ENCODE data around the gene TENM4.
A peak's percentile ranks its signal among the peaks of the same experiment; 100 is the strongest.

The TENM4 gene

DNA sequence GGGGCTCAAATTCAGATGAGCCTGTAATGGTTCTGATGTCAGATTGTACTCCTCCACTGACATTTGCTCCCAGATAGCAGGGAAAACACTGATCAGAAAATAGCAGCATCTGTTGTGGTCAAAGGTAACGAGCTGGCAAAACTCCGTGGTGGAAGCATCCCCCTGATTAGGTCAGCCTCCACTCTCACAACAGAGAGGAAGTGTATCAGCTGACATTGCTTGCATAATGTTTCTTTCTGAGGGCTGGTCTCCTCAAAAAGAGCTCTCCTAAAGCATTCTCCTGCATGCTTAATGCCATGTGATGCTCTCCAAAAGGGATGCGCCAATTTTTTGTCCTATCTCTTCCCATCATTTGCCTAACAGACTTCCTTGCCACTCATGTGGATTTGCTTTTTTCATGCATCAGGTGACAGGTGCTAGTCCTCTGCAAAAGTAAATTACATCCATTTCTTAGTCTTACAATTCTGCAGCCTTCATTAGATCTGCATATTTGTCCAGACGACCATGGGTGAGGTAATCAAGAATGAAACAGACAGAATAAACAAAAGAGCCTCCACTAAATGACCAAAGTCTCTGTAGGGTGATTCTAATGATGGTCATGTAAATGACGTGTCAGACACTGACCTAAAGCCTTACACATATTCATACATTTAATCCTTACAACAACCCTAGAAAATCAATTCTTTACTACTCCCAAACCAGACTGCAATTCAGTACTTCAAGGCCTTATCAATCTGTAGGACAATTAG lies 6.4 kb upstream of the TENM4 start:
- DNase-seq (ENCODE audit: low spot score), result no peak

DNA sequence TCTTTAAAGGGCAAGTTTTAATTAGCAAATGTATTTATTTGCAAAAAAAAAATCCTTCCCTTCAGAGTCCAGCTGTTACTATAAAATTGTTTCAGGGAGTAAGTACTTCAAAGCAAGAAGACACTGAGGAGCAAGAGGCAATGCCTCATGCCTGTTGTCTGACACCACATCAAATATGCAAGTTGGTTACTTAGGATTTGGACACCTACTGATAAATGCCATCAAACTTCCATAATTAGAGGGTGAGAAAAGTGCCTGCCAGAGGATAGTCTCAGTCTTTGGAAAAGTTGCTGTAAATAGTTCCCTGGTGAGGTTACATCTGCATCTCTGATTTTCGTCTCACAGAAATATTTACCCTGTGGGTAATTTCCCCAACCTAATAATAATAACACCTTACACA lies 4.1 kb upstream of the TENM4 start:
- DNase-seq (ENCODE audit: low spot score), result no peak

DNA sequence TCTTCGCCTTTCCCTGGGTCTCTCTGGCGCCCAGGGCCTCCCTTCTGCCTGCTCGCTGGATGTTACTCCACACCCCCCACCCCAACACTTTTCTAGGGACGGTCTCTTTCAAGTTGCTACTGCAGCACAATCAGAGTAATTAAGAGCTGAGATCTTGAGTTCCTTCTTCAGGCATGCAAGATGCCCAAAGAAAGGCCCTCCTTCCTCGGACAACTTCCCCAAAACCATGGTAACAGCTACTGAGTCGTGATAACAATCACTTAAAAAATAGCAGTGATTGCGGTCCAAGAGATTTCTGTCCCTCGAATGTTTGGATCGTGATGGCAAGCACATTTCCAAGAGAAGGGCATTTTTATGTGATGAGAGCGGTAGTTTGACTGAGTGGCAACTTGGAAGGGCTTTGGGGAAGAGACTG lies 638 bp upstream of the TENM4 start:
- peak; percentile 20 for DNase-seq (ENCODE audit: low spot score)

DNA sequence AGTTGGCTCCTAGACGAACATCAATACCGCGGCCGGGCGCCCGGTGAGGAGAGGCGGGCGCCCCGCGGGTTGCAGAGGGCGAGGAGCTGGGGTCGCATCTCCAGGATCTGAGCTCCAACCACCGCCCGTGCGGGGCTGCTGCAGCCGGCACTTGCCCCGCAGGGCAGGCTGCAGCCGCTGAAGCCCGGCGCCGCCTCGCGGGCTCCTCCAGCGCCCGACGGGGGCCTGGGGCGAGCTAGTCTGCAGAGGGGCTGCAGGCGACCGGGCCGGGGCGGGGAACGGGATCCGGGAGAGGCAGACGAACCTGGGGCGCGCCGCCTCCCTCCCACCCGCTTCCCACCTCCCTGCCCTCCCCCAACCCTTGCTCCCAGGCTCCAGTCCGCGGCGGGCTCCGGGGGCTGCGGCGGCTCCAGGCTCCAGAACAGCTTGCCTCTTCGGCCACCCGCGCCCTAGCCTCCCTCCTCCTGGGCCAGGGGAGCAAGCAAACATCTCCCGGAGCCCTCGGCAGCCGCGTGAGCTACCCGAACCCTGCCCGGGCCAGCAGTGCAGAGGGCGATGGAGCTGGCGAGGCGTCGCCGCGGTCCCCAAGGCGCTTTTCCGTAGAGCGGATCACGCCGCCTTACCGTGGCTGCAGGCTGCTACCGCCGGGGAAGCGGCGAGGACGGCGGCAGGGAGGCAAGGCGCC lies 802 bp downstream of the TENM4 start:
- no peak for DNase-seq (ENCODE audit: low spot score)

DNA sequence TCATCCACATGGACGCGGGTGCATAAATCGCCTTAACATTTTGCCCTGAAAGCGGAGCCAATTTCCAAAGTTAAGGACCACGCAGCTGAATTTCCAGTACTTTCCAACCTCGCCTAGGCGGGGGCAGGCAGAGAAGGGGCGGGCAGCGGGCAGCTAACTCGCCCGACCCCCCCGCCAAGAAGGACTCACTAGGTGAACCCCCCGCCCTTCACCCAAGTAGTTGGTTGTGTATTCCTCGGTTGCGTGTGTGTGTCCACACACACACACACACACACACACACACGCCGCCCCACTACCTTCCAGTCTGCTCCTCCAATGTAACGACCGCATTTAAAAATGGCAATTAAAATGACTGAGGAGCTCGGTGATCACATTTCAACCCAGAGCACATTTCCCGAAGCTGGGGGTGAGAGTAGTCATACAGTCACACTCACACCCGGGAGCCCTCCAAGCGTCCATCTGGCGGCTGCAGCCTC lies 1.4 kb downstream of the TENM4 start:
- peak; percentile 29 for DNase-seq (ENCODE audit: low spot score)

DNA sequence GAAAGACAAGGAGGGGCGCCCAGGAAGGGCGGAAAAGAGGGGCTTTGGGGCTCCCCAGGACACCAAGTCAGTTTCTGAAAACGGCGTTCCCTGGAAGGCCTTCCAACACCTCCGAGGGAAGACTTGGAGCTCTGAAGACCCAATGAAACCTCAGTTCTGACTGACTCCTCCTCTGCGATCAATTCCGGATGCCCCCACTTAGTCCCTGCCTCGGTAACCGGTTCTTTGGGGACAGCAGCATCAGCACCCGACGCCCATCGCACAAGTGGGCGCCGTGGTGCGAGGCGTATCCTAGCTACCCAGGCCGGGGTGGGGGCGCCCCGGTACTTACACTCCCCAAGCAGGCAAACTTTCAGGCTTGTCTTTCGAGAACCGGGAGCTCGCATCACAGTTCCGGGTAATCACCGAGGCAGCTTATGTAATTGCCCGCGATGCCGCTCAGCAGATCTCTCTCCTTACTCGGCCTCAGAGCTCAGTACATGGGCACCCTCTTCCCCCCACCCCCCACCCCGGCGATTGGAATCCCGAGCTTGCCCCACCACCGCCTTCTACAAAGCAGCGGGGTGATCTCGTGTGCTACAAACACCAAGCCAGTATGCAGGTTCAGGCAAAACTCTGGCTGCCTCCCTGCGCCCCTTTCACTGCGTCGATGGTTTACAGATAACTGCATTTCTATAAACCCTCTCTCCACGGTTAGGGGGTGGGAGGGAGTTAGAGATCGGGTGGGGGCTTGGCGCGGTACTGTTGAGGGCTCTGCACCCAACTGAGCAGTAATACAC lies 2.0 kb downstream of the TENM4 start:
- DNase-seq (ENCODE audit: low spot score), result peak; percentile 24

DNA sequence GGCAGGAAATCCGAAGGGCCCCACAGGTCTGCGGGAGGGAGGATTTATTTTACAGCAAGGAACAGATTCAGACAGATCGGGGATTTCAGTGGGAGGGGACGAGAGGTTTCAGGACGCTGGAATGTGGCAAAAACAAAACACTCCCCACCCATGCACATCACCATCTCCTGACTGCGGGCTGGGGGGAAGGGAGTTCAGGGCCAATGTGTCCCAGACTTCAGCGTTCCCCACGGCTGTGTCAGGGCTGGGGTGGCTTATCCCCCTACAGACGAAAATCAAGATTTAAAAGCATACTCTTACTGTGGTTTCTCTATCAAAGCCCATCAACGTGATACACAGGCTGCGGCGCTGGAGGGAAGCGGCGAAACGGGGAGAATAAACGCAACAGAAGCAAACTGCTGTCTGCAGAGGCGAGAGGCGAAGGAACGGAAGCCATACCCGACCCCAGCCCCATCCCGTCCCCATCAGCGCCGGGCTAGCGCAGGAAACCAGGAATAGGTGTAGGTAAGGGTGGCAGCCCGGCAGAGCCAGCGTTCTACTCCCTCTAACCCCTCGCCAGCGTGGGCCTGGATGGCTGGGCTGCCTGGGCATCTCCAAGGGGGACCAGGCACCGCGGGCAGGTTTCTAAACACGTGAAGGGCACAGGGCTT lies 2.7 kb downstream of the TENM4 start:
- peak; percentile 53 for DNase-seq (ENCODE audit: low spot score)

DNA sequence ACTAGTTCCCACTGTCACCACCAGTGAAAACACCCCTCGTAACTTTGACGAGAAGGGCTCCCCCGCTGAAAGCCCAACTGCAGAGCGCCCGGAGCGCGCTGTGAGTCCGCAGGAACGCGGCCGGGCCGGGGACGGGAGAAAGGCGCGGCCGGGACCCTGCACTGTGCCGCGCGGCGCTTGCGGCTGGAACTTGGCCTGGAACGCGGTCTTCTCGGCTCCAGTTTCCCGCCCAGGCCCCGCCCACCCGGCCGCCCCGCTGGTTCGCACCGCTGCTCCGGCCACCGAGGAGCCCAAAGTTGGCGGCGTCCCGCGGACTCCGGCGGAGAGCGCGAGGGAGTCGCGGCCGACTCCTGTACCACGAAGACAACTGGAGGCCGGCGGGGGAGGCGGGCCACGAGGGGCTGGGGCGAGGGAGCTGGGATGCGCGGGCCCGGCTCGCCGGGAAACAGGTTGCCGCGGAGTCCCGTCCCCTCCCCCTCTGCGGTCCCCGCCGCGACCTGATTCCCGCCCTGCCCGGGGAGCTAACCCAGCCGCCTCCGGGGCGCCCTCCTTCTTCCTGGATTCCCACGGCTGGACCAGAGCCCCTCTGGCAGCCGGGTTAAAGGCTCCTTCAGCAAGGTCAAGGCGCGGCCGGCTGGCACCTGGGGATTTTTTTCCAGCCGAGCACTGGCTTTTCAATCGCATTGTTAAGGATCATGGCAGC lies 3.4 kb downstream of the TENM4 start:
- DNase-seq (ENCODE audit: low spot score), result peak; percentile 62

DNA sequence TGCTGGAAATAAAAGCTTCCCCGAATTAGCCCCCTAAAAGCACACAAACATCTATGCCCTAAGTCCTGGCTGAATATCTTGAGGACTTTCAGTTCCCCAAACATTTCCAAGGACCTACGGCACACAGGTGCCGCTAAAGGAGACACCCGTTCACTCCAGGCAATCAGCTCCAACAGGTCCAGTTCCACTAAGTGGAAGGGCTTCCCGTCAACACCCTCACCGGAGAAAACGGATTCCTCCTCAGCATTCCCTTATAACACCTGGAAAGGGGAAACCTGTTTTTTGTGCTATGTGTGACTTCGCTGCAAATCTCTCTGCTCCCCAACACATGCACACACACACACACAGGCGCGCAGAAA lies 3.9 kb downstream of the TENM4 start:
- no peak for DNase-seq (ENCODE audit: low spot score)

DNA sequence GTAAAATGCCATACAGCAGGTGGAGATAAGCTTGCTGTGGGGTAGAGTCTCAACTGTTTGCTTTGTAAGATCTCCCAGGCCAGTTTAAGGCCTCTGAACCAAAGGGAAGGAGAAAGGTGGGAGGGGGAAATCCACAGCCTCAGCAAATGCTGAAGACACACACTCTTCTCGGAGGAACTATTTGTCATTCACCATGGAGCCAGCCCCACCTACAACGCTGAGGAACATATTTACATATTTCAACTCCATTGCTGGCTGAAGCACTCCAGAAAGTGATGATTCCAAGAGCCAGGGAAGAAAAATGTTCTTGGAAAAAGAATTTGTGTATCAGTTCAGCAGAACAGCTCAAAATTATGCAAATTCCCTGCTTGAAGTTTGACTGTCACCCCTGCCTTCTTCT lies 6.5 kb downstream of the TENM4 start:
- no peak for DNase-seq (ENCODE audit: low spot score)

DNA sequence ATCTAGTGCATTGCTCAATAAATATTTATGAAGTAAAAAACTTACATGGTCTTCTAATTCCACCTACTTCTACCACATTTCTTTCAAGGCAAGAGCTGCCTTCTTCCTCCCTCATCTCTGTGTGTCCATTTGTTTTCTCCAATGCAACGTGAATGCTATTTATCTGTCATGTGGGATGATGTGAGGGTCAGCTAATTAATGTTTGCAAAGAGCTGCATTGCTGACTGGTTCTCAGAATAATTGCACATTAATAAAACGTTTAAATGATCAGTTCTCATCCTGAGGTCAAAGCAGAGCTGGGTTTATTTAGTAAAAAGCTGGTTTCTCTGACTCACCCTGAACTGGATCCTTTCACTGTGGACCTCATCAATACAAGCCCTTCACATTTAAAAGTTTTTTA lies 8.7 kb downstream of the TENM4 start:
- no peak for DNase-seq (ENCODE audit: low spot score)

DNA sequence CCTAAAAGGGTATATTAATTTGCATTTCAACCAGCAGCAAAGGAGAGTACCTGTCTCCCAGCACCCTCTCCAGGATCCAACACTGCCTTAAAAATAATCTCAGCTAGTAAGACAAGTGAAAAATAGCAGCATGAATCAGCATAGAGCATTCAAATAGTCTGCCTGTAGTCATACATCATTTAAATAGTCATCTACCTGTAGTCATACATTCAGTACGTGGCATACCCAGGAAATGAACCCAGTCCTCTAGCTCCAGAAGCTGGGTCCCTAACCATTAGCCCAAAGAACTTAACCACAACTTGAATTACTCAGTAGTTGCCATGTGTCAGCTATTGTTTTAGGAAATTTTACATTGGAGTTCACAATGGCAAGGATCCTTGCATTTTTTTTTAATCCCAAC lies 9.3 kb downstream of the TENM4 start:
- DNase-seq (ENCODE audit: low spot score), result no peak

DNA sequence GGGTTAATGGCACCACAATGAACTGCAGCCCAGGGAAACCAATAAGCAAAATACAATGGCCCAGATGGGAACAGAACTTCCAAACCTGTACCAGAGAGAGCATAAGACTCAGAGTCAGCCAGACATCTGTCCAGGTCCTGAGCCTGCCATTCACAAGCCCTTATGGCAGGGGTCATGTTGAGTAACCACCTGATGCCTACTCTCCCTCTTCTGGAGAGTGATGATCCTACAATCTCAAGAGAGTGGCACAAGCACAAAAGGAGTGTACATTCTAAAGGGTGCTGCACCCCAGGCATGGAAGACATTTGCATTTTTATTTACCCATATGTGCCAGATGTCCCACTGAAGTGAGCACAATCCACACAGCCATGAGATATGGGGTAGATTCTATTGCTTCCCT lies 10.6 kb downstream of the TENM4 start:
- DNase-seq (ENCODE audit: low spot score), result no peak

DNA sequence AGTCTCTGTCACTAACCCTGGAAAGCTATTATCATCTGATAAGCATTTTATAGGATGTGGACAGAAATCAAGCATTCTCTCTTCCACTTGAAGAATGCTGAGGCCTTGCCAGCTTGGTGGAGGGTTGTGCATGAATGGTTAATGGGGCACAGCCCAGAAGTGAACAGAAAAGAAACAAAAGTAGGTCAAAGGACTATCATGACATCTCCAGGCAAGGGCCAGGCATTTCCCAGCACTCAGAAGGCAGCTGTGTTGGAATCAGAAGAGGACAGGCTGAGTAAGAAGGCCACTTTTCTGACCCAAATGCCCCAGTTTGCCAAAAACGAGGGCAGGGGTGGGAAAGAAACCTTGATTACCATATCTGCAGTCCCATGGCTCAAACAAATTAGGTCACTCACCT lies 12.4 kb downstream of the TENM4 start:
- DNase-seq (ENCODE audit: low spot score), result no peak

DNA sequence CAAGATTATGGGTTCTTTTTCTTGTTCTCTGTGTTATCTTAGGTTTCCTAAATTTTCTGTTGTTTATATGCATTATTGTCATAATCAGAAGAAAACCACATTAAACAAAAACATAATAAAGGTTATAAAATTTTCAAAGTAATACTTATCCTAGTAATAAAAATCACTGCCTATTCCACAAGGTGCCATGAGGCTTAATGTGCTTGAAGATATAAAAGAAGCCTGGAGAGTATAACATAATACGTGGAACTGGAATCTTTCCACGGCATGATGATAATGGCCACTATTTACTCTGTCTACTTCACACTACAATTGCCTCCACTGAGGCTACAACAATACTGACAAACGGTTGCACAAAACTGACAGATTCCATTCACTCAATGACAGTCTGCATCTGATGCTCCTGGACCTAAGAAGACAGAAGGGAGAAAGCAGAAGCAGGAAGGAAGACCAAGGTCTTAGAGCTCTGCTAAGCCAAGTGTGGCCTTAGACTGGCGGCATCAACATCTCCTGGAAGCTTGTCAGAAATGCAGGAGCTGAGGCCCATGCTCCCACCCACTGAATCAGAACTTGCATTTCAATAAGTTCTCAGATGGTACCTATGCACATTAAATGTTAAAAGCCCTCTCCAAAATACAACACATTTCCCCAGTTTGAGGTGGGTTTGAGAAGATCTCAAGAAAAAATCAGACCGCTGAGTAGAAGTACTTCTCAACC lies 13.1 kb downstream of the TENM4 start:
- no peak for DNase-seq (ENCODE audit: low spot score)

DNA sequence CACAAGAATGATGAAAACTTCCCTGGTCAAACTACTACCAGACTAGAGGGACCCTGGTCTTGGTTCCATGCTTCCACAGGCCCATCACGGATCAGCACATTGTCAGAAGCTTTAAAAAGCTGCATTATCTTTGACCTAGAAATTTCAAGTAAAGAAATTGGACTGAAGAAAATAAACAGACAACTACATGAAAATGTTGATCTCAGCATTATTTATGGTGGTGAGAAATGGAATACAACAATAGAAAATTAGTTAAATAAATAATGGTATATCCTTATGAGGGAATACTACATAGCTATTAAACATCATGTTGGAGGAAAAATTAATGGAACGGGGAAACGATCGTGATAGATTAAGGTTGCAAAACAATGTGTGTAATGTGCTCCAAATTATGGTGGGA lies 13.7 kb downstream of the TENM4 start:
- DNase-seq (ENCODE audit: low spot score), result no peak

DNA sequence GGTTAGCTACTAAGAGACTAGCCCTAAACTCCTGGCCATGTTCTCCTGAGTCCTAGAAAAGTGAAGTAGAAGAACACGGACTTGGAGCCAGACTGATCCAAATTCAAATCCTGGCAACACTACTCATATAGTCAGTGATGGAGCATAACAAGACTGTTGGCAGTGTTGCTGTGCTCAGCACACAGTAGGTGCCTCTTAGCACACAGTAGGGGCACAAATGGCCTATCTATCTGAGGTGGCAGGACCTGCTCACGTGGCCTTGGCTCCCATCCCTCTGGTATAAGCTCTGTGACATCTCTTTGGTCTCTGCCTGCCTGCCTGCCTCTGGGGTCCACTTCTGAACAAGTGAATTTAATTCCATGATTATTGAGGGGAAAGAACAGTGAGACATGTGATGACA lies 15.4 kb downstream of the TENM4 start:
- DNase-seq (ENCODE audit: low spot score), result no peak

DNA sequence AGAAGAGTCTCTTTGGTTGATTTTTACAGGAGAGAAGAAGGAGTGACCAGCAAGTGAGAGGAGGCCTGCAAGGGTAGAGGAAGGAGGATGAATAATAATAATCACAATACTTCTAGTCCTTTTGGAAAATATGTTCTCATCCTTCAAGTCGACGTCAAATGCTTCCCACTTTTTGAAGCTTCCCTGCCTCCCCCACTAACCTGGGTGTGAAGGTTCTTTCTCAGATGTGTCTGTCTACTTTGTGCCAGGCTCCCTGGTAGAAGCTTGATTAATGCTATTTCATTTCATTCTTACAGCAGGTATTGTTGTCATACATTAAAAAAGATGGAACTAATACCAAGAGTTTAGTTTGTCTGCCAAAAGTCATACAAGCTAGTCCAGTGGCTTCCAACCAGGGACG lies 17.1 kb downstream of the TENM4 start:
- no peak for DNase-seq (ENCODE audit: low spot score)

DNA sequence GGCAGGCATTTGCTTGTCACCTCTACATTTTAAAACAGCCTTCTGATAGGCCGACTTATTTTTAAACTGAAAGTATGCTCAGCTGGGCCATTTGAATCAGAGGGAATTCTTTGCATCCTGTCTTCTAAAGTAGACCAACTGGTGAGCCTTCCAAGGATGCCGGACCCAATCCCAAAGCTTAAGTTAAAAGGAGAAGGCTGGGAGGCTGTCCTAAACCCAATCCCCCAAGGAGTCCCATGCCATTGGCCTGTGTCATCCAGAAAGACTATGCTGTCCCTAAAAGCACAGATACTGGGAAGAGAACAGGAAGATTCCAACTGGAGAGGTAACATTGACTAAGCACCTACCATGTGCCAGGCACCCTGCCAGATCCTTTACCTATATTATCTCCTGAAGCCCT lies 18.0 kb downstream of the TENM4 start:
- peak; percentile 8 for DNase-seq (ENCODE audit: low spot score)

DNA sequence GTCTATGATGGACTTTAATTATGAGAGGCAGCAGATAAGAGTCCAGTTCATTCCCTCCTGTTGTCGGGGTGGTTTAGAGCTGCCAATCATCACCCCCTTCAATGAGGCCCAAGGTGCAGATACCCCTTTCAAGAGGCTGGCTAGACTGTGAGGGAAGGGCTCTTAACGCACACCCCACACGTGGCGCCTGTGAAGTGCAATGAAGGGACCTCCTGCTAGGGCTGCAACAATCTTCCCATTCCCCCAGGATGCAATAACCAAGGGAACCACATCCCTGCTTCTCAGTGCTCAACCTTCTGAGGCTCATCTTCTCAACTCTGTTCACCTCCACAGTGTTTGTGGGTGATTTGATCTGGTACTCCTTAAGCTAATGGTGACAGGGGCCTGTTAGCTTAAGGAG lies 19.0 kb downstream of the TENM4 start:
- DNase-seq (ENCODE audit: low spot score), result no peak

DNA sequence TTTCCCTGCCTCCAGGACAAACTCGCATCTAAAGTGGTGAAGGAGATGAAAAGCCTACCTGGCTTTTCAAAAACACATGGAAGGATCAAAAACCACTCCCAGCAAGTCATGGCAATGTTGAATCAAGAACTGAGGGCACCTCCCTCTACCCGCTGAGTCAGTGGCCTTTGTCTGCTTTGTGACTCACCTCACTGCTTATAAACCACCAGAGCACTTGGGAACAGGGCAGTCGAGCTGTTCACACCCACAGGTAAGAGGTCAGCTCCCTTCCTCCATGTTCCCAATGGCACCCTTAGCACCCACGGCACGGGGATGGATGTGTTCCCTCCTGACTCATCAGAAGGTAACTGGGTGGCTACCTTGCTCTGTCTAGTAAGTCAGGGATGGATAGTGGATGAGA lies 21.7 kb downstream of the TENM4 start:
- DNase-seq (ENCODE audit: low spot score), result peak; percentile 24
